GM21576 (cell line): ENCODE data around the gene PAQR3.

Experiments used
- ATAC-seq: cut with Tn5 transposase; IDR thresholded peaks from one replicate; pipeline ENCODE4 v1.9.1; 2021; ENCODE audit warnings: mild to moderate bottlenecking, moderate library complexity; ENCODE audit not compliant: unreplicated experiment

Gene PAQR3

DNA sequence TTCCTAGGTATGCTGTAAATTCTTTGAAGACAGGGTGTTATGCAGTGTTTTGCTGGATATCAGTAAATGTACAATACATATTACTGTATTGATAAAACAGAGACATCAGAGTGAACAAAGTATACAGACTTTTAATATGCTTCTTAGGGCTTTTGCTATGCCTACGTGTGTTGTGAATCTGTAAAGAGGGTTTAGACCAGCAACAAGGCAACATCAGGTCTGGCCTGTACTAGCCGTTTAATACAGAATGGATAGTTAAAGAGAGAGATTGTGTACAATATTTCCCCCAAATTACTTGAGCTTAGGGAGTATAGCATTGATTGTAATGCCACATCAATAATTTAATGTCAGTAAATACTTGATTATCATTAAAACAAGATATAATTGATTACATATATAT is 75.2 kb downstream of the PAQR3 start:
- peak; percentile 16 for ATAC-seq

- no peak for ATAC-seq
Measured at GRCh38 chr4:78863254-78863869, 75.9 kb downstream of the PAQR3 start.

DNA sequence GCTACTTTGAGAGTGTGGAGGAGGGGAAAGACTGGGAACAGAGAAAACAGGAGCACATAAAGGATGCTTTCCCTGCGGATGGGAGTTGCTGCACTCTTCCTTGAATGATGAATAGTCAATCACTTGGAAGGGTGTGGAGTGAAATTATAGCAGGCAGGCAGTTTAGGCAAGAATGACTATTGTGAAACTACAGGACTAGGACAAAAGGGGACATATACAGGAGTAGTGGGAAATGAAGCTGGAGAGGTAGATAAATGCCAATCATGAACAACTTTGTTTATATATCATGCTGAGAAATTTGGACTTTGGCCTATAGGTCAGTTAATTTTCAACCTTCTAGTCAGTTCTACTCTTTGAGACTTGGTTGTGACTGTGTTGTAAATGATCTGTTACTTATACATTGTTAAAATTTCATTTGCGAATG is 76.9 kb downstream of the PAQR3 start:
- no peak for ATAC-seq
